Stomach smooth muscle (tissue), 2 donors: Measurements from ENCODE around the gene CTNNBL1.

Experiments used
- H3K27ac ChIP-seq: one replicate; pipeline ENCODE4 v1.7.0; 2013; ENCODE audit warnings: mild to moderate bottlenecking, low read length, inconsistent platforms
- H3K27me3 ChIP-seq, 2 donors: one replicate each; pipeline ENCODE4 v1.7.0; 2013; ENCODE audit warnings: low read length in 2 of 2; ENCODE audit not compliant: insufficient read depth in 2 of 2, control insufficient read depth in 1 of 2
- H3K36me3 ChIP-seq, 2 donors: one replicate each; pipeline ENCODE4 v1.7.0; 2013; ENCODE audit warnings: low read length in 2 of 2; ENCODE audit not compliant: control insufficient read depth in 2 of 2, insufficient read depth in 2 of 2
- H3K4me1 ChIP-seq: one replicate; pipeline ENCODE4 v1.7.0; 2013; ENCODE audit warnings: low read length; ENCODE audit not compliant: control insufficient read depth, insufficient read depth
- H3K4me3 ChIP-seq, 2 donors: one replicate each; pipeline ENCODE4 v1.7.0; 2013; ENCODE audit warnings: low read length in 2 of 2
- H3K9ac ChIP-seq, 2 donors: one replicate each; pipeline ENCODE4 v1.7.0; 2013; ENCODE audit warnings: low read length in 2 of 2, mild to moderate bottlenecking in 1 of 2
- H3K9me3 ChIP-seq, 2 donors: one replicate each; pipeline ENCODE4 v1.7.0; 2013; ENCODE audit warnings: low read length in 2 of 2; ENCODE audit not compliant: control insufficient read depth in 2 of 2
- donor health status: healthy.
- donor health status: Pancreatic carcinoma.

The CTNNBL1 gene

GRCh38 chr20:37878835-37879599, 185.2 kb downstream of the CTNNBL1 start:
- Histone ChIP-seq H3K36me3 (peaks cover 3 to 7% of the 10 kb centered on the region in 2 donors), H3K9me3 (no peaks in the 10 kb centered on the region), H3K27me3 (no peaks in the 10 kb centered on the region), H3K27ac (no peak overlapping the region), H3K9ac (no peak overlapping the region), H3K4me3 (no peak overlapping the region), H3K4me1 (no peaks in the 10 kb centered on the region)

- Histone ChIP-seq H3K9me3 (no peaks in the 10 kb centered on the region), H3K36me3 (peaks cover 0 to 7% of the 10 kb centered on the region in 2 donors), H3K9ac (no peak overlapping the region), H3K27me3 (no peaks in the 10 kb centered on the region), H3K4me3 (no peak overlapping the region), H3K4me1 (no peaks in the 10 kb centered on the region), H3K27ac (no peak overlapping the region)
Measured at GRCh38 chr20:37879843-37880242, 186.0 kb downstream of the CTNNBL1 start.

GRCh38 chr20:37880726-37881591, 187.1 kb downstream of the CTNNBL1 start:
- Histone ChIP-seq H3K27ac (no peak overlapping the region), H3K36me3 (peaks cover 0 to 3% of the 10 kb centered on the region in 2 donors), H3K9ac (no peak overlapping the region), H3K27me3 (no peaks in the 10 kb centered on the region), H3K4me1 (no peaks in the 10 kb centered on the region), H3K4me3 (no peak overlapping the region), H3K9me3 (no peaks in the 10 kb centered on the region)

- H3K27ac ChIP-seq, result no peak overlapping the region
- no peaks in the 10 kb centered on the region for H3K4me1 ChIP-seq
- no peaks in the 10 kb centered on the region for H3K9me3 ChIP-seq
- H3K4me3 ChIP-seq, result no peak overlapping the region
- H3K9ac ChIP-seq, result no peak overlapping the region
- no peaks in the 10 kb centered on the region for H3K36me3 ChIP-seq
- no peaks in the 10 kb centered on the region for H3K27me3 ChIP-seq
Measured at GRCh38 chr20:37881601-37882343, 187.9 kb downstream of the CTNNBL1 start.

GRCh38 chr20:37882961-37883712, 189.3 kb downstream of the CTNNBL1 start:
- H3K4me3 ChIP-seq, result no peak overlapping the region
- no peak overlapping the region for H3K27ac ChIP-seq
- H3K9me3 ChIP-seq, result no peaks in the 10 kb centered on the region
- no peak overlapping the region for H3K9ac ChIP-seq
- H3K4me1 ChIP-seq, result no peaks in the 10 kb centered on the region
- H3K36me3 ChIP-seq, result no peaks in the 10 kb centered on the region
- no peaks in the 10 kb centered on the region for H3K27me3 ChIP-seq

GRCh38 chr20:37885042-37885441, 191.2 kb downstream of the CTNNBL1 start:
- no peaks in the 10 kb centered on the region for H3K36me3 ChIP-seq
- H3K27me3 ChIP-seq, result no peaks in the 10 kb centered on the region
- H3K4me3 ChIP-seq, result no peak overlapping the region

GRCh38 chr20:37885593-37886503, 192.0 kb downstream of the CTNNBL1 start:
- no peak overlapping the region for H3K27ac ChIP-seq
- H3K9me3 ChIP-seq, result no peaks in the 10 kb centered on the region
- no peaks in the 10 kb centered on the region for H3K4me1 ChIP-seq
- no peak overlapping the region for H3K9ac ChIP-seq
- no peaks in the 10 kb centered on the region for H3K27me3 ChIP-seq
- no peak overlapping the region for H3K4me3 ChIP-seq
- no peaks in the 10 kb centered on the region for H3K36me3 ChIP-seq

More at GRCh38 chr20:37885042-37885441, 191.2 kb downstream of the CTNNBL1 start:
- H3K9me3 ChIP-seq, result no peaks in the 10 kb centered on the region
- no peak overlapping the region for H3K27ac ChIP-seq
- no peaks in the 10 kb centered on the region for H3K4me1 ChIP-seq
- no peak overlapping the region for H3K9ac ChIP-seq

GRCh38 chr20:37886851-37887297, 193.0 kb downstream of the CTNNBL1 start:
- no peak overlapping the region for H3K27ac ChIP-seq
- H3K27me3 ChIP-seq, result no peaks in the 10 kb centered on the region
- no peak overlapping the region for H3K4me3 ChIP-seq
- H3K4me1 ChIP-seq, result no peaks in the 10 kb centered on the region
- H3K9ac ChIP-seq, result no peak overlapping the region
- H3K36me3 ChIP-seq, result no peaks in the 10 kb centered on the region
- no peaks in the 10 kb centered on the region for H3K9me3 ChIP-seq

- no peaks in the 10 kb centered on the region for H3K27me3 ChIP-seq
- H3K4me3 ChIP-seq, result no peak overlapping the region
- no peaks in the 10 kb centered on the region for H3K4me1 ChIP-seq
- H3K36me3 ChIP-seq, result no peaks in the 10 kb centered on the region
- H3K9me3 ChIP-seq, result no peaks in the 10 kb centered on the region
- no peak overlapping the region for H3K9ac ChIP-seq
- no peak overlapping the region for H3K27ac ChIP-seq
Measured at GRCh38 chr20:37888641-37889040, 194.8 kb downstream of the CTNNBL1 start.
